Left renal cortex interstitium (tissue), 4 donors: ENCODE data around the gene ADK. TPM values are rescaled to one million over a fixed set of nuclear protein-coding genes. Genes with fewer than 3 reads are reported as not detected.

Source experiments
- DNase-seq, 4 donors: peaks; one replicate each; pipeline ENCODE4 v3.0.0-alpha.2; 2013; ENCODE audit warnings: low read depth in 4 of 4, low spot score in 2 of 4, missing footprints in 1 of 4
- polyA plus RNA-seq, 4 donors: library from polyadenylated mRNA; unstranded; fragments of 120-200 nt; gene quantifications; one replicate each; pipeline ENCODE4 v1.2.1, GENCODE V29; 2013; ENCODE audit not compliant: insufficient read length in 4 of 4

Gene ADK
- polyA plus RNA-seq, 4 donors = 27.2 to 33.8 (median 28.5) TPM

DNA sequence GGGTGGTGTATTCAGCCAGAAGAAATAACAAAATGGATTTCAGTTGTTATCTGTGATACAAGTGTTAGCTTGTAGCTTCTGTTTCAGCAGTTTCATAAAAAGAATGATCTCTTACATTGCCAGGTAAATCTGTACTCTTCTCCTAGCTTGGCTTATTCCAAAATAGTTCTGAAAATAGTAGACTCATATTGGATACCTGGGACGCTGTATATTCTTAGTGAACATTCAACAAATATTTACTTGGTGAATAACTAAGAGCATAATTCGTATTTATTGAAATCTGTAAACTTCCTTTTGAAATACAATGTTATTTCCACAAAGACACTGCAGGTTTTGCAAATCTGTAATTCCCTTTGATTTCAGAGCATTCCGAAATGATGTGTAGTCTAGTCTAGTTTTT, 249.2 kb downstream of the ADK start:
- DNase-seq = no peak

- DNase-seq = no peak
Measured at GRCh38 chr10:74406006-74406405, 255.0 kb downstream of the ADK start.

- DNase-seq = no peak
Measured at GRCh38 chr10:74415146-74415839, 264.3 kb downstream of the ADK start.

DNA sequence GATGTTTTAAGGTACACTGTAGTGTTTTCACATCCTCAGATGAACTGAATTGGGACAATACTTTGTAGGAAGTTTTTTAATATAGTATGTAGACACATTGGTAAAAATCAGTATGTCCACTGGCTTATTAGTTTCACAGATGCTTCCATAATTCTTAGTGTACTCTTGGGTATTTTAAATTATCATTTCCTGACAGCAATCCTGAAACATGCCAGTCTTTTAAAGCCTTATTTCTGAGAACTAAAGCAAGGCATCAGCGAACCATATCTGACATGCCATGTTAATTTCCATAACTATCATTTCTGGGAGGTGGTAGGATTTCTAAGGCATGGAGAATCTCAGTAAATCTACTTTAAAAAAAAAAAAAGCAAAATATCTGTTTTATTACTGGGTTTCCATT, 266.4 kb downstream of the ADK start:
- no peak for DNase-seq

GRCh38 chr10:74418285-74418872, 267.4 kb downstream of the ADK start:
- peak; percentile 32 to 59 (median 46) for DNase-seq

DNA sequence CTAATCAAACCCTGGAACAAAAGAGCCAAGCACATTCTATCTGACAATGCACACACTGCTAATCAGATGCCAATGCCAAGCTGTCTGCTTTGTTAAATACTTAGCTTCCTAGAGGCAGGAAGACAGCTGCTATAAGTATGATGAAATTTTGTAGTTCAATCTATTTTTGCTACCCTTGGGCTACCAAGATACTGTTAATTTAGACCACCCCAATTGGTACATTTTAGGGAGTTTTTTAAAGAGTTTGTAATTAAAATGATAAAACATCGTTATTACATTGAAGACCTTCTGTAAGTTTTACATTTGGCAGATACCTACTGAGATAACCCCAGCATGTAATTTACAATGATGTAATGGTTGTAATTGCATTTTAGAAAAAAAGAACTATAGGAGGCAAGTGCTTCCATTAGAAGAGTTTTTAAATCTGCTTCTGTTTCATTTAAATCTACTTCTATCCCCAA, 268.5 kb downstream of the ADK start:
- no peak for DNase-seq

GRCh38 chr10:74419958-74420375, 268.9 kb downstream of the ADK start:
- DNase-seq = no peak

DNA sequence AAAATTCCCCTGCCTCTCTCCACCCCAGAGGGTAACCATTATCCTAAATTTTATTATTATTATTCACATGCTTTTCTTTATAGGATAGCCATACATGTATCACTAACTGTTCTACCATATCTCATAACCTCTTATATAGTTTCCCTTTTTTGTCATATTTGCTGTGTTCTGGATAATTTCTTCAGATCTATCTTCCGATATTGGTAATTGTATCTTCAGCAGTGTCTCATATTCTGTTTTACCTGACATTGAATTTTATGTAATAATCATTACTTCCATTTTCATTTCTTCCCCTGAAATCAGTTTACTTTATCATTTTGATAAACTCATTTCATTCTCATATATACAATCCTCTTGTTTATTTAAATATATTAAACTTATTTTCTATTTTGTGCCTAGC, 273.5 kb downstream of the ADK start:
- no peak for DNase-seq

DNA sequence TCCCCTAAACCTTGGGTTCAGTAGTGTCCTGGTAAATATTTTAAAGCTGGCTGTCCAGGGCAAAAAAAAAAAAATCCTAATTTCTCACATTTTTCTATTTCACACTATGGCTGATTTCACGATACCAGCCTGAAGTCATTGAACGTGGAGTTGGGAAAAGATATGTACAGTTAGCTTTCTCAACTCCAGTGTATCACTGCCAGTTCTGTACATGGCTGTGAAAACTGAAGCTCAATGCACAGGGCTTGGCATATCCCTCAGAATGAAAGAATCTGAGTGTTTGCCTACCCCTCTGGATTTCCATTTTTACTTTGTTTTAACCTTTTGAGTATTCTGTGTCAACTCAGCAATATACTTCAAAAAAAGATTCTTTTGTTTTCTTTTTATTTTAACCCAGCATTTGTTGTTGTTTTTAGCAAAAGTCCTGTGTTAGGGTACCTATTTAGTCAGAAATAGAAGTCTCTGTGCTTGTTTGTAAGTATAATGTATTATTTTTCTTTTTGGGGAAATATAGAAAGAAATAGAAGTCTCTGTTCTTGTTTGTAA, 274.5 kb downstream of the ADK start:
- no peak for DNase-seq

DNA sequence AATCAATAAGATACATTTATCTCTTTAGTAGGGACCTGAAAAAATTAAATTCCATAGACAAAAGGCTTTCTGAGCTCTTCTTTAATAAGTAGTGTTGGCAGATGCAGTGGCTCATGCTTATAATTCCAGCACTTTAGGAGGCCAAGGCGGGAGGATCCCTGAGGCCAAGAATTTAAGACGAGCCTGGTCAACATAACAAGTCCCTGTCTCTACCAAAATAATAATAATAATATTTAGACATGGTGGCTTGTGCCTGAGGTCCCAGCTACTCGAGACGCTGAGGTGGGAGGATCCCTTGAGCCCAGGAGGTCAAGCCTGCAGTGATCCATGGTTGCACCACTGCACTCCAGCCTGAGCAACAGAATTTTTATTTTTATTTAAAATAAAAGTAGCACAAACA, 280.8 kb downstream of the ADK start:
- no peak for DNase-seq

- no peak for DNase-seq
Measured at GRCh38 chr10:74432841-74433594, 282.0 kb downstream of the ADK start.

- DNase-seq = no peak
Measured at GRCh38 chr10:74433595-74433956, 282.6 kb downstream of the ADK start.

DNA sequence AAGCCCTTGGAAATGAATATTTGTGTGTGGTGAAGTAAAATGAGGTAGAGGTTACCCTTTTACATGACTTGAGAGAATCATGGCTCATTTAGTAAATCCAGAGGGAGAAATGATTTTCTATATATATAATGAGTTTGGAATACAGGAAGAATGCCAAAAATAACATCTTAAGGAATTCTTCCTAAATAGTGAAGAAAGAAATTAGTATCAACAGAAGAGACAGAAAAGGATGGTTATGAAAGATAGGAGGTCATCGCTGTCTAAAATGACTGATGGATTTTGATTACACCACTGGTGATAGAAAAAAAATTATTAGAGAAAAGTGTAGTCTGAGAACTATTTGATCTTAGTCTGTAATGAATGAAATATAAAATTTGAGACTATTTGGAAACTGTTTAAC, 283.0 kb downstream of the ADK start:
- DNase-seq = no peak

GRCh38 chr10:74434547-74434946, 283.5 kb downstream of the ADK start:
- DNase-seq = no peak

DNA sequence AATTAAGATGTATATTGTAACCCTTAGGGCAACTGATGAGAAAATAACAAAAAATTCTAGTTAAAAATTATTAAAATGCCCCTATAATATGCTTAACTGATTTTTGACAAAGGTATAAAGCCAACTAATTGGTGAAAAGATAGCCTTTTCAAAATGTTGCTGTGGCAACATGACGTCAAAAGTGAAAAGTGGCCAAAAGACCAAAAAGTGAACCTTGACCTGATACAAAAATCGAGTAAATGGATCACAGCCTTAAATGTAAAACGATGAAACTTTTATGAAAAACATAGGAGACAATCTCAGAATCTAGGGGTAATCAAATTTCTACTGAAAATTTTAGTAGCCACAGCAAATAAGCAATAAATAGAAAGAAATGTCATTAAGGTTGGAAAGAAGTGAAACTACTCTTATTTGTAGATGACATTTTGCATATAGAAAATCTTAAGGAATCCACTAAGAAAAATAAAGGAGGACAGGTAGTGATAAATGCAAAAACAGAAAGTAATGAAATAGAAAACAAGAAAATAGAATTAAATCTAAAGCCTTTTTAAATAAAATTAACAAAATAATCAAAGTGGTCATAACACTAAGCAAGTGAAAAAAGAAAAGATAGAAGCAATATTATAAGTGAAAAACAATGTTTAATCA, 285.6 kb downstream of the ADK start:
- no peak for DNase-seq

DNA sequence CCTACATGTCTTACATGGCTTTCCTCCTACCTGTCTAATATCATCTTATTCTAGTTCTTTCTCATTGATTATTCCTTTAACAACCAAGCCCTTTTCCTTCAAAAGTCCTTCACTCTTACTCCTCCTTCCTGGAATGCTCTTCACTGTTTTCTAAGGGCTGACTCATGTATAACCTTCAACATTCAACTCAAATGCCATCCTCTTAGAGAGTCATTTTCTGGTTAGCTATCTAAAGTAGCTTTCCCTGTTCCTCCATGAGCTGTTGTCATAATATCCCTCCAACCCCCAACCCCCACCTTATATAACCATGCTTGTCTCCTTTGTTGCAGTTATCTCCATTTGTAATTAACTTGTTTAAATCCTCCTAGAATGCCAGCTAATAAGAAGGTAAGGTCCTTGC, 286.8 kb downstream of the ADK start:
- DNase-seq = no peak

DNA sequence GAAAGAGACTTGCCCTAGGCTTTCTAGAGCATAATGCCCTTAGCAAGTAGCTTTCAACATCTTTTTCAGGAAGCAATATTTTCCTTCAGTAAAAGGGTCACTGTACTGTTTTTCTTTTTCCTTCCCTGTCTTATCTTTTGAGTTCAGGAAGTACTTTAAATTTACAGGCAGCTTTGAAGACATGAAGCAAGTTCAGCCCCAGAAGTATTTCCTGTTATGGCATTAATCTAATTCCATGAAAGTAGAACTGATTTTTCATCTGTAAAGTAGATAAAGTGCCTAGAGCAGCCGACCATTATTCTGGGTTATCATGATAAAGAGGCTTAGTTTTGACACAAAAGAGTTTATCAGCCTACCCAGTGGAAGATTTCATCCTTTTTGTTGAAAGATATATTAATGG, 288.2 kb downstream of the ADK start:
- no peak for DNase-seq

GRCh38 chr10:74445493-74445892, 294.5 kb downstream of the ADK start:
- no peak for DNase-seq

DNA sequence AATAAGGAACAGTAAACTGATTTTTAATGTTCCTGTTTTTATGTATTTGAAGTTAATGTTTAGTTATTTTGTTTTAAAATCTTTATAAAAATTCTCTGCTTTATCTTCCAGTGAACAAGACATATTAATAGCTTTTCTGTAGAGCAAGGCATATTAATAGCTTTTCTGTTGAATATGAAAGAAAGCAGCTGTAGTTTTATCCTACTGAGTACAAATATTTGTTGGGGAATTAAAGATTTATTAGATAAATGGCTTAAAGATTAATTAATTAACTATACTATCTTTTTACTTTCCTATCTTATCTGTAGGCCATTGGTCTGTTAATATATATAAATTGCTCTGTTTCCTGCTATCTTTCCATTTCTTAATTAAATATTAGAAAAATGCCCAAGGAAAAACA, 299.6 kb downstream of the ADK start:
- peak in 2 of 4 donors; percentile 9 to 15 for DNase-seq

GRCh38 chr10:74451127-74451829, 300.3 kb downstream of the ADK start:
- DNase-seq = no peak
